Measurements from ENCODE around the gene PRKAA2.

The PRKAA2 gene

DNA sequence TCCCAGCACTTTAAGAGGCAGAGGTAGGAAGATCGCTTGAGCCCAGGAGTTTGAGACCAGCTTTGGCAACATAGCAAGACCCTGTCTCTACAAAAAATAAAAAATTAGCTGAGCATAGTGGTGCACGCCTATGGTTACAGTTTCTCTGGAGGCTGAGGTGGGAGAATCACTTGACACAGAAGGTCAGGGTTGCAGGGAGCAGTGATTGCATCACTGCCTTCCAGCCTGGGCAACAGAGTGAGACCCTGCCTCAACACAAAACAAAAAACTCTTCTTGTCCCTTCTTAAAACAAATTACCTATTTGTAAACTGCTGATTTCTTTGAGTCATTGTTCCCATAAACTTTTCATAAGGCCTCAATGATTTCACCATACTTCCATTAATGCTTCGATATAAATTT, 18.7 kb downstream of the PRKAA2 start:
- no peak overlapping the region for H3K4me3 ChIP-seq (ENCODE audit: low read depth, low read length)
- no peak for DNase-seq (ENCODE audit: low read depth, low spot score)
- POLR2A ChIA-PET, result no interaction called here
- CTCF ChIA-PET, result no interaction called here
- TF ChIP-seq, protein P1, sequence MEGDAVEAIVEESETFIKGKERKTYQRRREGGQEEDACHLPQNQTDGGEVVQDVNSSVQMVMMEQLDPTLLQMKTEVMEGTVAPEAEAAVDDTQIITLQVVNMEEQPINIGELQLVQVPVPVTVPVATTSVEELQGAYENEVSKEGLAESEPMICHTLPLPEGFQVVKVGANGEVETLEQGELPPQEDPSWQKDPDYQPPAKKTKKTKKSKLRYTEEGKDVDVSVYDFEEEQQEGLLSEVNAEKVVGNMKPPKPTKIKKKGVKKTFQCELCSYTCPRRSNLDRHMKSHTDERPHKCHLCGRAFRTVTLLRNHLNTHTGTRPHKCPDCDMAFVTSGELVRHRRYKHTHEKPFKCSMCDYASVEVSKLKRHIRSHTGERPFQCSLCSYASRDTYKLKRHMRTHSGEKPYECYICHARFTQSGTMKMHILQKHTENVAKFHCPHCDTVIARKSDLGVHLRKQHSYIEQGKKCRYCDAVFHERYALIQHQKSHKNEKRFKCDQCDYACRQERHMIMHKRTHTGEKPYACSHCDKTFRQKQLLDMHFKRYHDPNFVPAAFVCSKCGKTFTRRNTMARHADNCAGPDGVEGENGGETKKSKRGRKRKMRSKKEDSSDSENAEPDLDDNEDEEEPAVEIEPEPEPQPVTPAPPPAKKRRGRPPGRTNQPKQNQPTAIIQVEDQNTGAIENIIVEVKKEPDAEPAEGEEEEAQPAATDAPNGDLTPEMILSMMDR (IDR thresholded peaks at IDR 0.05; ENCODE audit: insufficient read depth, low read length, missing control alignments), result no peak

DNA sequence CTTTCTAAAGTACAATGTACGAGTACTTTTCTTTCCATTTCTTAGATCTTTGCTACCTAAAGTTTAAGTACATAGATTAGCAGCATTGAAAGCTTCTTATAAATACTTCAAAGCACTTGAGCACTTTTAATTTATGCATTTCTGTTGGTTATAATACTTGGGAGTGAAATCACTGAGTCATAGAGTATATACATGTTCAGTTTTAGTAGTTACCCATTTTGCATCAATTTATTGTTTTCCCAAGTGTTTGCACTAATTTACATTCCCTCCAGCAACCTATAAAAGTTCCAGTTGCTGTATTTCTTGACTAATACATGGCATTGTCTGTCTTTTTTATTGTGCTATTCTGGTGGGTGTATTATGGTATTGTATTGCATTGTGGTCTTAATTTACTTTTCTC, 20.3 kb downstream of the PRKAA2 start:
- ChIA-PET POLR2A (interaction anchor here (0.7 kb wide), 1 partner anchor 93 kb away, joined by 3 read pairs; no protein-coding TSS in a partner anchor), CTCF (interaction anchor here (1.4 kb wide), 1 partner anchor 43 kb away, joined by 4 read pairs; no protein-coding TSS in a partner anchor)
- TF ChIP-seq, protein P1 (IDR thresholded peaks at IDR 0.05; ENCODE audit: insufficient read depth, low read length, missing control alignments), result no peak
- H3K4me3 ChIP-seq (ENCODE audit: low read depth, low read length), result no peak overlapping the region
- no peak for DNase-seq (ENCODE audit: low read depth, low spot score)

DNA sequence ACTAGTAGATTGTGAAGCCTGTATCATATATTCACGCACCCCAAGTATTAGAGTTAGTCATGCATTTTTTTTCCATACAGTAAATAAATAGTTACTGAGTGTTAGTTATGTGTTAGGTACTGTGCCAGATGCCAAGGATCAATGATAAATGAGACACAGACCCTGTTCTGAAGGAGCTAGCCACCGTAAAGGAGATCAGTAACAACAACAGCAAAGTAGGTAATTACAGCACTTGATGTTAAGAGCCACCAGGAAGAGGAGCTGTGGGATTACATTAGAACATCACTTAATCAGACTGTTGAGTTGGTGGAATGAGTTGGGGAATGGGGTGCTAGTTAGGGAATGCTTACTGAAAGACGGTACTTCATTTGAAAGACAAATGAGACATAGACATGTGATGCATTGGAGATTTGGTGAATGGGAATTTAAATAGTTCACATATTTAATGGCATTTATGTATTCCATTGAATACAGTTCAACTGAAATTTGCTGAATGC, 21.0 kb downstream of the PRKAA2 start:
- POLR2A ChIA-PET, result no interaction called here
- TF ChIP-seq, protein P1 (IDR thresholded peaks at IDR 0.05; ENCODE audit: insufficient read depth, low read length, missing control alignments), result no peak
- no peak for DNase-seq (ENCODE audit: low read depth, low spot score)
- CTCF ChIA-PET, result interaction anchor here (0.6 to 1.4 kb wide), 2 partner anchors 13 to 43 kb away, joined by 3 to 4 read pairs; no protein-coding TSS in a partner anchor
- H3K4me3 ChIP-seq (ENCODE audit: low read depth, low read length), result no peak overlapping the region

DNA sequence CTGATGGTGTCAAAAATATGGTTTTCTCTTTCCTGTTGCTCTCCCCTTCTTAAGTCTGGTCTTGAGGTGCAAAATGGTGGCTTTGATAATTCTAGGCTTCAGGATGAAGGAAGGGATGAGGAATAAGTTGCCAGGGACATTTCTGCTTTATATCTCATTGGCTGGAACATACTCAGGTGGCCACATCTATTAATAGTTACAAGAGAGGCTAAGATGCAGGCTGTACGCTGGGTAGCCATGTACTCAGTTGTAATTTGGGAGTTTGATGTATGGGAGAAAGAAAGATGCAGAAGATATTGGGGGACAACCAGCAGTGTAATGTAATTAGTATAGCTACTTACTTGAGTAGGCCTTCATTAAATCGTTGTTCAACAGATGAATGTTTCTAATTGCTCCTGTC, 25.2 kb downstream of the PRKAA2 start:
- TF ChIP-seq, protein P1 (IDR thresholded peaks at IDR 0.05; ENCODE audit: insufficient read depth, low read length, missing control alignments), result no peak
- POLR2A ChIA-PET, result no interaction called here
- no peak overlapping the region for H3K4me3 ChIP-seq (ENCODE audit: low read depth, low read length)
- CTCF ChIA-PET, result no interaction called here
- DNase-seq (ENCODE audit: low read depth, low spot score), result no peak

DNA sequence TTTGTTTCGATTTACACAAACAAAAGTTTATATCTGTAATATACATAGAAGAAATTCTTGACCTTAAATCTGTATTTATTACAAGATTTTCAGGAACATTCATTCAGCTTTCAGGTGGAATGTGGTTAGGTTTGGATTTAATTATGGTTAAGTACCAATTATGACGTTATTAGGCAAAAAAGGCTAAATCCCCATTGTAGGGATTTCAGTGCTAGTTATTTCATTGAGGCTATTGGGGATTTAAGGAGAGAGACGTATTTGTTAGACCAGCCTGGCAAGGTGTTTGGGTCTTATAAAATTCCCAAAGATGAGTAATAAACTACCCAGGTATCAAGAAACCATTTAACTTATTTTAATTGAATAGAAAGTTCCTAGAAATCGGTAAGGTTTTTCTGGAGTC, 26.0 kb downstream of the PRKAA2 start:
- ChIA-PET POLR2A (no interaction called here), CTCF (interaction anchor here (1.2 kb wide), 1 partner anchor 1295 kb away, joined by 4 read pairs; no protein-coding TSS in a partner anchor)
- TF ChIP-seq, protein P1 (IDR thresholded peaks at IDR 0.05; ENCODE audit: insufficient read depth, low read length, missing control alignments), result no peak
- DNase-seq (ENCODE audit: low read depth, low spot score), result no peak
- no peak overlapping the region for H3K4me3 ChIP-seq (ENCODE audit: low read depth, low read length)

DNA sequence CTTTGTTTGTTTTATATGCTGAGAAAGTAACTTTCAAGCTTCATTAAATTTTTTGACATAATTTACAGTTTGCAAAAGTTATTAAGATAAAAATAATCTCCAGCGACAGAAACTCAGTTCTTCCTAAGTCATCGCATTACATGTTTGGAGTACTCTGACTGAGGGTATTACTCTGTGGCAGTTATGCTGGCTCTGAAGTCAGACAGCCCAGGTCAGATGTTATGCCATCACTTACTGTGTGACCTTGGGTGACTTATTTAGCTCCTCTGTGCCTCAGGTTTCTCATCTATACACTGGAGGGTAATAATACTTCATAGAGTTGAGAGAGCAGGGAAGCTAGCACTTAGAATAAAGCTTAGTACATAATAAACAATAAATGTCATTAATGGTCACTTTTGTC, 26.4 kb downstream of the PRKAA2 start:
- TF ChIP-seq, protein P1 (IDR thresholded peaks at IDR 0.05; ENCODE audit: insufficient read depth, low read length, missing control alignments), result no peak
- DNase-seq (ENCODE audit: low read depth, low spot score), result no peak
- CTCF ChIA-PET, result interaction anchor here (1.2 kb wide), 1 partner anchor 1296 kb away, joined by 4 read pairs; no protein-coding TSS in a partner anchor
- POLR2A ChIA-PET, result no interaction called here
- H3K4me3 ChIP-seq (ENCODE audit: low read depth, low read length), result no peak overlapping the region

Measured in AG04449 (cell line).